Measurements from ENCODE around the gene RDX.

GRCh38 chr11:110308071-110308470 lies 11.7 kb upstream of the RDX start:
- TF ChIP-seq CTCF (IDR thresholded peaks at IDR 0.05) (no peak), POLR2A (IDR thresholded peaks at IDR 0.05) (no peak)
